Muscle of back (tissue), 11 donors: ENCODE data around the gene OBSCN. TPM values are rescaled to one million over a fixed set of nuclear protein-coding genes. Genes with fewer than 3 reads are reported as not detected.
A peak's percentile ranks its signal among the peaks of the same experiment; 100 is the strongest.

Experiments
- DNase-seq, 3 donors: peaks; one replicate each; pipeline versions ENCODE4 v3.0.0 to v3.0.0-alpha.2; 2013
- polyA plus RNA-seq, 10 donors: library from polyadenylated mRNA; unstranded; fragments of 120-200 nt; gene quantifications; one replicate each; pipeline ENCODE4 v1.2.1, GENCODE V29; 2013; ENCODE audit not compliant: insufficient read length in 10 of 10

The OBSCN gene
- polyA plus RNA-seq, 10 donors: 179 to 336 (median 279) TPM

- peak in 1 of 3 donors; percentile 20 for DNase-seq
Observed at GRCh38 chr1:228414511-228415211, 206.8 kb downstream of the OBSCN start.

DNA sequence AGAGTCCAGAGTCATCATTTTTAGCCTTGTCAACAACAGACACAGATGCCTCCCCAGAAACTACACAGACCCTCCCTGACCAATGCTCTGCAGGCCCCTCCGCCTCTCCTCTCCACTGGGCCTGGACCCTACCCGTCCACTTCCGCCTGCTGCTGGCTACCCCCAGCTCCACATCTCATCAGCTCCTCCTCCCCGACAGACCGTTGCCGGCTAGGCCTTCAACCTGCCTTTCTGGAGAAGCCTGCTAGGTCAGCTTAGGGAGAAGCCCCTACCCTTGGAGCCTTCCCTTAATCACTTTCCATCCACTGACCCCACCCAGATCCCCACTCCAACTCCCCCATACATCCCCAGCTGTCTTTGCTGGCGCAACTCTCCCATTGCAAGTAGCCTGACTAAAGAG lies 207.4 kb downstream of the OBSCN start:
- DNase-seq: peak in 1 of 3 donors; percentile 57

DNA sequence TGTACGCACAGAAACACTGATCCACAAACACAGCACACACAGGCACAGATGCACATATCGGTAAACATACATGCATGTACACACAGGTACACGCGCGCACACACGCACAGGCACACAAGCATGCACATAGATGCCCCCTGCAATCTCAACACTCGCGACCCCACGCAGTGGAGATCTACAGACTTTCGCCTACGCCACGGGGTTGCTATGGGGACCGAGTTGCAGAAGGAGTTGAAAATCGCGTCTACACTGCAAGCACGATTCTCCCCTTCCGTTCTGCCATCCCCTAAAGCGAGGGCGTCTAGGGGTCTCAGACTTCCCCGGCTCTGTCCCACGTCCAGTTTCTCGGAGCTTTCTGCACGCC lies 208.0 kb downstream of the OBSCN start:
- DNase-seq: peak in 1 of 3 donors; percentile 49

- peak in 1 of 3 donors; percentile 57 for DNase-seq
Observed at GRCh38 chr1:228416217-228416933, 208.5 kb downstream of the OBSCN start, which contains the start of gene TRIM17. Gene TRIM17 (minus strand): TSS chr1:228416861. CDS start chr1:228415072, 1,789 bp downstream.

DNA sequence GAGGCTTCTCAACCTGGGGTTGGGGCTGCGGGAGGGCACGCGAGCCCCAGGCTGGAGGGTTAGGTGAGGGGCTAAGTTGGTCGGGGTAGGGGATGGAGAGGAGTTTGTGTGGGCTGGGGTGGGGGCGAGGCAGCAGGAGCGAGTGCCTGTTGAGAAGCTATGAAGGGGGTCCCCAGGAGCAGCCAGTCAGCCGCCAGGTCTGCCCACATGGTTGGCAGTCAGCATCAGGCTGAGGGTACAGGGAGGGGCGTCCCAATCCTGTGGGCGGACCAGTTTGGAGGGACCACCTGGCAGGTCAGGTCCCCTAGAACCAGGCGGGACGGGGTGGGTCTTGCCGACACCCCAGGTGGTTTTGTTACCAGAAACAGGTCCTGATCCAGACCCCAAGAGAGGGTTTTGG lies 209.2 kb downstream of the OBSCN start:
- no peak for DNase-seq

- DNase-seq: no peak
Observed at GRCh38 chr1:228417483-228418203, 209.8 kb downstream of the OBSCN start.

- no peak for DNase-seq
Observed at GRCh38 chr1:228420968-228421826, 213.4 kb downstream of the OBSCN start.

DNA sequence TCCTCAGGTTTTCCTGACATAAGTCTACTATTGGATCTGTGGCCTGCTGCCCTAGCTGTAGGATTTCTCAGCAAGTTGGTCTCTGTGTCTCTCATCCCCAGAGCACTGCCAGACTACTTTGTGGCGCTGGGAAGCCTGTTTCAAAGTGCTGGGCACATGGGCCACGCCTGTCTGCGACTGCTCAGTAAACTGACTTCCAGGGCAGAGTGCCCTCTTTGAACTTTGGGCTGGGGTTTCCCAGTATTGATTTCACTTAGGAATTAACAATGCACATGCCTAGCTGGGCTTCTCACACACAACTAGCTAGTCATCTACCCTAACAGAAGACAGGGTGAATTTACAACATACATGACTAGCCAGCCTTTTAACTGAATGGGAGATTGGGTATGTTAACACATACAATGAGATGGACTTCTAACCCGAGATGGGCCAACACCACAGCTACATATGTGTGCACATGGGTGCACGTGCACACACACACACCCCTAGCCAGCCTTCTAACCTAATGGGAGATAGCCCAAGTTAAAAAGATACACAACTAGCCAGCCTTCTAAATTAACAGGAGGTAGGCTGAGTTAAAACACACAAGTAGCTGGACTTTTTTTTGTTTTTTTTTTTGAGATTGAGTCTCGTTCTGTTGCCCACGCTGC lies 215.7 kb downstream of the OBSCN start:
- DNase-seq: no peak

- no peak for DNase-seq
Observed at GRCh38 chr1:228424685-228425660, 217.1 kb downstream of the OBSCN start.

DNA sequence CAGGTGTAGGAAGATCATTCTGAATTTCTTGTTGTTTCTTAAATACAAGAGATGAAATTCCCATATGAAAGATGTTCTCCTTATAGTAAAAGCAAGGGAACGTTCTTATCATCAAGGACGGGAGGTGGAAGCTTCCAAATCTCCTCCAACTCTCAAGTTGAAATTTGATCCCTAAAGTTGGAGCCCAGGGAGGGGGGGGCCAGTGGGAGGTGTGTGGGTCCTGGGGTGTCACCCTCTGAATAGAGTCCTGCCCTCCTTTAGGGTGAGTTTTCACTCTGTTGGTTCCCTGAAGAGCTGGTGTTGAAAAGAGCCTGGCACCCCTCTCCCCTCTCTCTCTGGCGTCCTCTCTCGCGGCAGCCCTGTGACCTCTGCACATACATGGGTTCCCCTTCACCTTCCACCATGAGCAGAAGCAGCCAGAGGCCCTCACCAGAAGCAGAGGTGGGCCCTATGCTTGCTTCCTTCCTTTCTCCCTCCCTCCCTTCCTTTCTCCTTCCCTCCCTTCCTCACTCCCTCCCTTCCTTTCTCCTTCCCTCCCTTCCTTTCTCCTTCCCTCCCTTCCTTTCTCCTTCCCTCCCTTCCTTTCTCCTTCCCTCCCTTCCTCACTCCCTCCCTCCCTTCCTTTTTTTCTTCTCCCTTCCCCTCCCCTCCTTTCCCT lies 218.8 kb downstream of the OBSCN start:
- DNase-seq: no peak

GRCh38 chr1:228428412-228428811 lies 220.6 kb downstream of the OBSCN start:
- DNase-seq: no peak

Other genes starting within 250 kb of the OBSCN start
- gene WNT3A, start 201.0 kb upstream of the OBSCN start, polyA plus RNA-seq: under 1 TPM in 2 of 10 donors, not detected in 8; 0.55 to 0.95 TPM
- 100 to 1,000 TPM; 217 to 314 (median 245) TPM for gene ARF1, start 125.3 kb upstream of the OBSCN start, polyA plus RNA-seq
- gene C1orf35, start 104.7 kb upstream of the OBSCN start, polyA plus RNA-seq: 10 to 100 TPM in 5 of 10 donors, 1 to 10 TPM in 5; 8.0 to 12.1 (median 10.2) TPM
- 10 to 100 TPM; 21.6 to 34.4 (median 27.2) TPM for gene MRPL55, start 98.7 kb upstream of the OBSCN start, polyA plus RNA-seq
- 100 to 1,000 TPM in 7 of 10 donors, 10 to 100 TPM in 3; 96.6 to 185 (median 139) TPM for gene GUK1, start 67.8 kb upstream of the OBSCN start, polyA plus RNA-seq
- gene GJC2, start 58.1 kb upstream of the OBSCN start, polyA plus RNA-seq: 1 to 10 TPM in 3 of 10 donors, under 1 TPM in 7; 0.62 to 1.5 (median 0.83) TPM
- 1 to 10 TPM; 3.6 to 5.7 (median 4.3) TPM for gene IBA57, start 42.2 kb upstream of the OBSCN start, polyA plus RNA-seq
- gene TRIM11, start 198.8 kb downstream of the OBSCN start, polyA plus RNA-seq: 1 to 10 TPM; 4.3 to 9.2 (median 6.2) TPM
- gene TRIM17, start 208.8 kb downstream of the OBSCN start, polyA plus RNA-seq: 1 to 10 TPM in 2 of 10 donors, under 1 TPM in 8; 0.41 to 1.1 (median 0.63) TPM